ENCODE measurements around the gene UHMK1.

Gene UHMK1

GRCh38 chr1:162530307-162530987 lies 32.8 kb downstream of the UHMK1 start:
- no peak for DNase-seq (ENCODE audit: low read depth)

- DNase-seq (ENCODE audit: low read depth) = no peak
These were observed 33.3 kb downstream of the UHMK1 start for GRCh38 chr1:162530988-162531319.

- DNase-seq (ENCODE audit: low read depth) = no peak
These were observed 37.9 kb downstream of the UHMK1 start for GRCh38 chr1:162535501-162535900.

- no peak for DNase-seq (ENCODE audit: low read depth)
These were observed 38.9 kb downstream of the UHMK1 start for GRCh38 chr1:162536511-162536910.

- DNase-seq (ENCODE audit: low read depth) = no peak
These were observed 39.6 kb downstream of the UHMK1 start for GRCh38 chr1:162537216-162537615.

GRCh38 chr1:162538815-162539431 lies 41.3 kb downstream of the UHMK1 start:
- no peak for DNase-seq (ENCODE audit: low read depth)

GRCh38 chr1:162541619-162542141 lies 44.1 kb downstream of the UHMK1 start:
- no peak for DNase-seq (ENCODE audit: low read depth)

- no peak for DNase-seq (ENCODE audit: low read depth)
These were observed 45.6 kb downstream of the UHMK1 start for GRCh38 chr1:162543228-162543627.

GRCh38 chr1:162548170-162548569 lies 50.6 kb downstream of the UHMK1 start:
- DNase-seq (ENCODE audit: low read depth) = no peak

GRCh38 chr1:162549001-162549400 lies 51.4 kb downstream of the UHMK1 start:
- DNase-seq (ENCODE audit: low read depth) = no peak

- DNase-seq (ENCODE audit: low read depth) = no peak
These were observed 53.3 kb downstream of the UHMK1 start for GRCh38 chr1:162550925-162551324.

GRCh38 chr1:162551969-162552683 lies 54.5 kb downstream of the UHMK1 start:
- DNase-seq (ENCODE audit: low read depth) = no peak

- no peak for DNase-seq (ENCODE audit: low read depth)
These were observed 55.1 kb downstream of the UHMK1 start for GRCh38 chr1:162552684-162553252.

GRCh38 chr1:162554258-162554657 lies 56.6 kb downstream of the UHMK1 start:
- DNase-seq (ENCODE audit: low read depth) = no peak

- no peak for DNase-seq (ENCODE audit: low read depth)
These were observed 59.9 kb downstream of the UHMK1 start for GRCh38 chr1:162557536-162557935.

- DNase-seq (ENCODE audit: low read depth) = no peak
These were observed 62.9 kb downstream of the UHMK1 start for GRCh38 chr1:162560303-162561036.

- peak; percentile 96 for DNase-seq (ENCODE audit: low read depth)
These were observed 63.5 kb downstream of the UHMK1 start for GRCh38 chr1:162561037-162561615.

GRCh38 chr1:162561616-162562469 lies 64.2 kb downstream of the UHMK1 start, which contains the start of gene UAP1:
UAP1 (plus strand) TSS chr1:162561722; CDS start chr1:162566069, 4,347 bp downstream.
- no peak for DNase-seq (ENCODE audit: low read depth)

GRCh38 chr1:162562470-162562828 lies 64.8 kb downstream of the UHMK1 start:
- DNase-seq (ENCODE audit: low read depth) = no peak

- DNase-seq (ENCODE audit: low read depth) = no peak
These were observed 67.2 kb downstream of the UHMK1 start for GRCh38 chr1:162564762-162565218.

GRCh38 chr1:162565460-162565859 lies 67.8 kb downstream of the UHMK1 start:
- DNase-seq (ENCODE audit: low read depth) = no peak

Data from T-helper 22 cell (primary cell).